Stimulated activated naive CD4-positive, alpha-beta T cell (primary cell): Measurements from ENCODE around the gene IL15RA.
"Not testable (repeated sequence)": the region's sequence is repeated elsewhere in the genome, so short reads cannot be mapped to it uniquely, and the experiment has no call there.

Source experiments
- DNase-seq, 6 experiments: peaks; one replicate each; lab custom pipeline; 2025; lab: John Stamatoyannopoulos, UW

The IL15RA gene

DNA sequence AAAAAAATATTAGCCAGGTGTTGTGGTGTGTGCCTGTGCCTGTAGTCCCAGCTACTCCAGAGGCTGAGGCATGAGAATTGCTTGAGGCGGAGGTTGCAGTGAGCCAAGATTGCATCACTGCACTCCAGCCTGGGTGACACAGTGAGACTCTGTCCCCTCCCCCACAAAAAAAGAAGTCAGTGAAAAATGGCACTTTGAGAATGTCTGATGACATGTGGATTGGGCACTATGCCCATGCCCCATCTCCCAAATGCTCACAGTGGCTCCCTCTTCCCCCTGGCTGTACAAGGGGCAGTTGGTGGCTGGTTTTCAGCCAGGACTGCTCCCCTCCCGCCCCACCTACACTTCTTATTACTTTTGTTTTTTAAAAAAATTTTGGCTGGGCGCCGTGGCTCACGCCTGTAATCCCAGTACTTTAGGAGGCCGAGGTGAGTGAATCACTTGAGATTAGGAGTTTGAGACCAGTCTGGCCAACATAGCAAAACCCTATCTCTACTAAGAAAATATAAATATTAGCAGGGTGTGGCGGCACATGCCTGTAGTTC lies 26.1 kb downstream of the IL15RA start:
- DNase-seq: no peak

DNA sequence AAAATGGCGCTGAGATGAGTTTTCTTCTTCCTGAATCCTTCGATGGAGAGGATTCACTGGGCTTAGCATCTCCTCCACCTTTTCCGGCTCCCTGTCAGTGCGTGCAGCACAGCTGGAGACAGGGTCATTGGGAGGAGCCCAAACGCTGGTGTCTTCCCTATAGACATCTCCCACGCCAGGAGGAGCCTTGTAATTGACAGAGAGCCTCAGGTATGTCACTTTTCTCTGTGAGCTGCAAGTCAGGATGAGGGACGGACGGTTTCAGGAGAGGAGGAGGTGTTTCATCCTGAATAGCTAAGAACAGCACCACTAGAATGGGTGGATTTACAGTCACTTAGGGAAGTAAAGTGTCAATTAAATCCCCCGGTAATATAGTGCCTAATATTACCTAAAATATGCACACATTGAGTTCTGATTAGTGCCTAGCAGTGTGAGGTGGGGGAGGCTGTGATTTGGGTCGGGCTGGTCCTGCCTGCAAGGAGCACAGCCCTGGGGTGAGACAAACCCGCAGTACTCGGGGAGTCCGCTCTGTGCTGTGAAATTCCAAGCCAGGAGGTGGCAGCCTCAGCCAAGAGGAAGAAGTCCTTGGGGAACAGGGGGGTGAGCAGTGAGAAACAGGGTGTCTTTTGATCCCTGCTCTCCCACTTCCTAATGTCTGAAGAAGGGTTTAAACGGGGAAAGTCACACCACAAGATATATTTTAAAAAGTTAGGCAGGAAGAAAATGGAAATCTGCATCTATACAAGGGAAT lies 28.2 kb downstream of the IL15RA start:
- DNase-seq: peak in 1 of 6 experiments; percentile 13

DNA sequence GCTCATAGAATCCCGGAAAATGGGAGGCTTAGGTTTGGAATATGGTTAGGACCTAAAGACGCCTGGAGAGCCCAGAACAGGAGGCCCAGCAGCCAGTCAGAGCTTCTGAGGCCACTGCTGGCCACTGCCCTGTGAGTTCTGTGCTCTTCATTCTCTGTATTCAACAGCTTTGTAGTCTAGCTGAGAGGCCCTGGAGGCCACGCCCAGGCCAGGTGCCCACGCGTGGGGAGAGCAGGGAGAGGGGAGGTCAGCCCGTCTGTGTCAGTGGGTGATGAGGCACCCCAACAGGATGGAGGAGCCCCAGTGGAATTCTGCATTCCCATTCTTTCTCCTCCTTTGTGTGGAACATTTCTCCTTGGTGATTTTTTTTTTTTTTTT lies 29.1 kb downstream of the IL15RA start:
- no peak for DNase-seq

DNA sequence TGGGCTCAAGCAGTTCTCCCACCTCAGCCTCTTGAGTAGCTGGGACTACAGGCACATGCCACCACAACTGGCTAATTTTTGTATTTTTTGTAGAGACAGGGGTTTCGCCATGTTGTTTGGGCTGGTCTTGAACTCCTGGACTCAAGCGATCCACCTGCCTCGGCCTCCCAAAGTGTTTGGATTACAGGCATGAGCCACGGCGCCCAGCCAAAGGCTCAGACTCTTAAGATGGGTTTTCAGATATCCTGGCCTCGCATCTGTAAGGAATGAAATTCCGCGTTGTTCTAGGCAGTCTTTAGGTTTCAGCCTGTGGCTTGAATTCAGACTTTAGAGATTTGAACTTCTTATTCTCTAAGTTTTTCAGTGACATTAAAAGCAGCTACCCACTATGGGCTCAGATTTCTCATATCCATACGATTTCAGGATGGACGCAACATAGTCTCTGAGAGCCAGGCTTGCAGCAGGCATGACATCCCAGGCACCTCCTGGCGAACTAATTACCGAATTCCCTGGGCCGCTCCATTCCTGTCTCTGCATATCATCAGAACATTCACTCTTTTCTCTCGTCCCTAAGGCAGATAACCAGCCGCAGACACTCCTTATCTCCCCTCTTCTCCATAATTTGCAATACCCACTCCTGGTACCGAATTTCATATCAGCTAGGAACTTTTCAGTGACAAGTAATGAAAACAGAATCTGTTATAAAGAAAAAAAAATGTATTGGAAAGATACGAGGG lies 29.7 kb downstream of the IL15RA start:
- no peak for DNase-seq

DNA sequence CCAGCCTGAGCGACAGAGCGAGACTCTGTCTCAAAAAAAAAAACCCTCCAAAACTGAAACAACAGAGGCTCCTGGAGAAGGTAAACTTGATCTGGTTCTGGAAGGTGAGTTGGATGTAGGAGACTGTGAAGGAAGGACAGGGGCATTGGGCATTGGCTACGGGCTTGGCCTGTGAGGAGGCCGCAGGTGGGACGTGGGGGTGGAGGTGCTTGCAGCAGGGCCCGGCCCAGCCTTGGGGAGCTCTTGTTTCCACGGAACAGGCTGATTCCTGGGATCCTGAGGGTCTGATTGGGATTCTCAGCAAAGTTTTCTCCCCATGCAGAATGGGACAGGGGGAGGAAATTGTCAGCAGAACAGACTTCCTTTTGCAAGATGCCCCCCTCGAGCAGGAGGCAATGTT lies 30.6 kb downstream of the IL15RA start:
- DNase-seq: no peak

DNA sequence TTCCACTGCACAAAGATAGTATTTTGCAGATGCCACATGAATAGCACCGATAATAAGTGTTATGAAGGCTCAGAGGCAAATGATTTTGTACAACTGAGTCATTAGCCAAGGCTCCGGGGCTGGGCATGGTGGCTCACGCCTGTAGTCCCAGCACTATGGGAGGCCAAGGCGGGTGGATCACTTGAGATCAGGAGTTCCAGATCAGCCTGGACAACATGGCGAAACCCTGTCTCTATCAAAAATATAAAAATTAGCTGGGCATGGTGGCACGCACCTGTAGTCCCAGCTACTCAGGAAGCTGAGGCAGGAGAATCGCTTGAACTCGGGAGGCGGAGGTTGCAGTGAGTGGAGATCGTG lies 30.9 kb downstream of the IL15RA start:
- DNase-seq: not testable (repeated sequence)

DNA sequence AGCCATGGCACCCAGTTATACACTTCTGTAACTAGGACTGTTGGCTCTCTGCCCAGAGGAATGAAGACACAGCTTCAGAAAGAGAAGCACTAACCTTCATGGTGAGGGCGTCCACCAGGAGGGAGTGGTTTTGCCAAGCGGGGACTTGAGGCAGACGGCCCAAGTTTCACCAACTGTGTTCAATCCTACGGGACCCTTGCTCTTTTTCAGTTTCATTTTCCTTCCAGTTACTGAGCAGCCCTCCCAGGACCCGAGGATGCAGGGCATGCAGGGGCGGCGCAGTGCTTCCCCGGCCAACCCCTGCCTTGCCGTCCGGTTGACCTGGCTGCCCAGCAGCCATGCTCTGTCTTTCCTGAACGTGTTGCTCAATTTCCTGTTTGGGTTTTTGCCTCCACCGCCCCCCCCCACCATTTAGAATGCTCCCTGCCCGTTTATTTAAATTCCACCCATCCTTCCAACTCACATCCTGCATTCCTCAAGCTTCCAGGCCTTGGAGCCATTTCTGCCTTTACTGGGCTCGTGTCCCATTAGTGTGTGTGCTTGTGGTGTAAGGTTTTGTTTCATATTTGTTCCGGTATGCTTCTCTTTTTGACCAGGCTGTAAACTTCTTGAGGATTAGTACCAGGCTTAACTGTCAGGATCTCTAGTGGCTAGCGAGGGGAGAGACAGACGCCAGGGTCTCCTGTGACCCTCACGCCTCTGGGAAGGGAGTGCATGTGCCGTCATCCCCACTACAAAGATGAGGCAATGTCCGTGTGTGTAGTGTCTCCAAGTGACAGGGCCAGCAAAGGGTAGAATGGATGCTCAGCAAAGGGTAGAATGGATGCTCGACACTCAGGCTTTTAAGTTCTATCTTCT lies 31.6 kb downstream of the IL15RA start:
- no peak for DNase-seq

DNA sequence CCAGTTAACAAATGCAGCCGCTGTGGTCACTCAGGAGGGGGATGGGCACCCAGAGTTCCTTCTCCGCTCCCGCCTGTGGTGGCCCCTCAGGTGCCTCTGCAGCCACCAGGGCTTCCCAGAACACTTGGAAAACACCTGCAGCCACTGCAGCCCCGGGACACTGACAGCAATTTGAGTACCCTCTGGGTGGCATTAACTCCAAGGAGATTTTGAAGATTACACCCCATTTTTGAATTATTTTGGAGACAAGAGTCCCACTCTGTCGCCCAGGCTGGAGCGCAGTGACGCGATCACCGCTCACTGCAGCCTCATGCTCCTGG lies 32.2 kb downstream of the IL15RA start:
- no peak for DNase-seq

DNA sequence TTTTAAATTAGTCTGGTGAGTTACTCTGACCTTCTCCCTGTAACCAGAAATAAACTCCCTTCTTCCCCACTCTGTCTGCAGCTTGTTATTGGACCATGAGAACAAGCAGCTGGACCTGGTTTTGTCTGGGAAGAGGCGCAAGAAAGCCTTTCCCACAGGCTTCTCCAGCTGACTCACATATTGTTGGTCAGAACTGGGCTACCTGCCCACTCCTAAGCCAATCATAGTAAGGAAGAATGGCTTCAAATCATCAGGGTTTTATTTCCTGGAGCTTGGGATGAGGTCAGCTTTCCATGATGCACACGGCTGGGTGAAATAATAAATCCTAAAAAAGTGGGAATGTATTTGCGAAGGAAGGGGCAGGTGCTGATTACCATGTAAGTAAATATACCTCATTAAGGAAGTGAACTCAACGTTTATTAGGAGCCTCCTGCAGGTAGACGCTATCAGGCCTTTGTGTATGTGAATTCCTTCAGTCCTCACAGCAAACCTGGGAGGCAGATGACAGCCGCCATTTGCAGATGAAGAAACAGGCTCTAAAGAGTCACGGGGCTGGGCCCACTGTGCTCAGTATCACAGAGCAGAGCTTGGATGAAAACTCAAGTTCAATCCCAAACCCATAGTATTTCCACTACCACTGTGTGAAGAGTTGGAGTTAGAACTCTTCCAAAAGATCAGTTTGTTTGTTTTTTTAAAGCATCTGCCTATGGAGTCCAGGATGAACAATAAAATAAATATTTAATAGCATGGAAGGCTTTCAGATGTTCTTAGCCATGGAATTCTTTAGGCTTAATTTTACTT lies 32.8 kb downstream of the IL15RA start:
- no peak for DNase-seq

DNA sequence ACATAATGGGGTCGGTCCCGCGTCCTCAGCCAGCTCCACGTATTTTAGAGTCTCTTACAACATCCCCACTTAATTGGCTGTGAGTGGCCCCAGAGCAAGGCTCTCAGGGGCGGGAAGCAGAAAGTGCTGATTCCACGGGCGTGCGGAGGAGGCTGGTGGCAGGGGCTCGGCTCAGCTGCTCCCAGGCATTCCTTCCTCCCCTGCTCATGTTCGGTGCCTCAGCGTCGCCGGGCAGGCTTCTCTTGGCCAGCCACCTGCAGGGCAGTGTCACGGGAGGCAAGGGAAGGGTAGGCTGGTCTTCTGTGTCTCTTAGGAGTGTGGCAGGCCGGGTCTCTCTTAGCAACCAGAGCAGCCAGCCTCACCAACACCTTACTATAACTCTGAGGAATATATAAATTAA lies 33.8 kb downstream of the IL15RA start:
- no peak for DNase-seq

DNA sequence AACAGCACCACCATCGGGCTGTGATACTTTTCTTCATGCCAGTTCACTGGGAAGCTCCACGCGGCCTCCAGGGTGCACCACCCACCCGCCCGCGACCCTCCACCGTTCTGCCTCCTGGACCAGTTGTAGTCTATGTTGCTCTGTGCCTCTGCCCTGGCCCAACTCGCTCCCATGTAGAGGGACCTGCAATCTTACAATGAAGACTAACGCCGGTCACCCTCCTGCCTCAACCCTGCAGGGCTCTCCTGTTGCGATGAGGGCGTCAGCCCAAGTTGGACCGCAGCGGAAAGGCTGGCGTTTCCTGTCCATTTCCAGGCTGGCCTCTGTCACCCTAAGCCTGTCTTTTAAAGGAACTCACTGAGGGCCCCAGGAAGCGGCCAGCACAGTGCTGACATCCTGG lies 34.9 kb downstream of the IL15RA start:
- DNase-seq: no peak

DNA sequence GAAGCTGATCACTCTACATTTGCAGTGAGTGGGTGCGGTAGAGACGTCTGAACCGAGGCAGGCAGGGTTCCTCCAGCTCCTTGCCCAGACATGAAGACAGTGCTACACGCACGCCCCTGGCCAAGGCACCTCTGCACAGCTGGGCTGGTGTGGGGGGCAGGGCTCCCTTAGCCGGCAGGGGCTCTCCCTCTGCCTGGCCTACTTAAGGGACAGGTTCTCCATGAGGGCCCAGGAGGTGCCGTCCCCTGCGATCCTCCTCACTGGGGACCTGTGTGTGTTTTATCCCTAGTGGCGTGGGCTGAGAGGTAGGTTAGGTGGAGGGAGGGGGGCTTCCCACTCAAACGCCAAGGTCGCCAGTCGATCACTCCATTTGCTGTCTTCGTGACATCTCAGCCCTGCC lies 35.3 kb downstream of the IL15RA start:
- no peak for DNase-seq

DNA sequence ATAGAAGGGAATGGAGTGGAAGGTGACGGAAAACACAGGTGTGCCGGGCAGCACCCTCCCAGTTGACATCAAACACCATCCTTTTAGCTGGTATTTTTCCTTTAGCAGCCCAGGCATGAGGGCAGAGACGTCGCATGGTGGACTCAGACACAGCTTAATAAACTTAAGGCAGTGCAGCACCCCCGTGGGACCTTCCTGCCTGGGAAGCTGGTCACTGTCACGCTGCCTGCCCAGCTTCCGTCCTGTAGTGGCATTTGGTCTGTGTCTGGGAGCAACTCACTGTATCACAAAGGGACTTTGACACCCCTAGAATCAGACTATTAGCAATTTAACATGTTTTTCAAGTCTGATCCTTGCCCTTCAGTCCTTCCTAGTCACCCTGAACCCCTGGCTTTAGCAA lies 35.8 kb downstream of the IL15RA start:
- DNase-seq: no peak

DNA sequence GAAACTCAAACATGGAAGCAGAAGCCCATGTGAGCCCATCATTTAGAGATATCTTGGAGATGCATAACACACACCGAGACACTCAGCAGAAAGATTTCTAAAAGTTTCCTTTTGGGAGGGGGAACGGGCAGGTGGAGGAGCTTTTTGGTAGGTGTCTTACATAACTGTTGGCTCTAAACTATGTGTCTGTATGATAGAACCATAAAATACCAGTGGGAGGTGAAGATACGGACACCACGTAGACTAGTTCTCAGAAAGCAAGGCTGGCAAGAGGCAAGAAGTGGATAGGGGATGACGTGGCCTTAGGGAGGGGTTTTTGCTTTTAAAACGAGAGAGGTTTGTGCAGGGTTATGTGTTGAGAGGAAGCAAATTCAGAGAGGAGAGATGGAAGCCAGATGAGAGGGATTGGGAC lies 36.5 kb downstream of the IL15RA start:
- DNase-seq: no peak

DNA sequence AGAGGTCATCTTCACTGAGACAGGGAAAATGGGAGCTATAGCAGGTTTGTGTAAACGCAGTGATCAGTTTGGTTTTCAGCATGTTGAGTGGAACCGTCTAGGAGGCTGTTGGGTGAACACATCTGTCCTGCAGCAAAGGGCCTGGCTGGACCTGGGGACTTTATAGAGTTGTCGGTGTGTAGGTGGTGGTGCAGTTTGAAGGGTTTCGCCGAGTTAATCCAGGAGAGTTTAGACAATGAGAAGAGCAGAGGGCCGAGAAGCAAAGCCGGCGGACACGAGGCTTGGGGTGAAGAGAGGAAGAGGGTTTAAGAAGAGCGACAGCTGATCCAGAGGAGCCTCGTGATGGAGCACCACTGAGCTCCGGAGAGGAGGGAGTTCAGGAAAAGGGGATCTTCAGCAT lies 39.1 kb downstream of the IL15RA start:
- no peak for DNase-seq

DNA sequence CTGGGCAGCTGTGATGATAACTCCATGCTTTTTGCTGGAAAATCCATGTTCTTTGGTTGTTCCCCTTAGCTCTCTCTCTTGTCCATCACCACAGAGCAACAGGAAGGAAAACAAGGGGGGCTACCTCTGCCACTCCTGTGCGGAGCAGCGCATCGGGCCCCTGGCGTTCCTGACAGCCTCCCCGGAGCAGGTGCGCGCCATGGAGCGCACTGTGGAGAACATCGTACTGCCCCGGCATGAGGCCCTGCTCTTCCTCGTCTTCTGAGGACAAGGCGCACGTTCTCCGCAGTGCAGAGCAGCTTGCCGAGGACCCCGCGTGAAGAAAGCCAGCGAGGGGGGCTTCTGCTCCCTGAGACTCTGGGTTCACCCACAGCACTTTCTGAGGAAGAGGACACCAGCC lies 40.3 kb downstream of the IL15RA start:
- no peak for DNase-seq

DNA sequence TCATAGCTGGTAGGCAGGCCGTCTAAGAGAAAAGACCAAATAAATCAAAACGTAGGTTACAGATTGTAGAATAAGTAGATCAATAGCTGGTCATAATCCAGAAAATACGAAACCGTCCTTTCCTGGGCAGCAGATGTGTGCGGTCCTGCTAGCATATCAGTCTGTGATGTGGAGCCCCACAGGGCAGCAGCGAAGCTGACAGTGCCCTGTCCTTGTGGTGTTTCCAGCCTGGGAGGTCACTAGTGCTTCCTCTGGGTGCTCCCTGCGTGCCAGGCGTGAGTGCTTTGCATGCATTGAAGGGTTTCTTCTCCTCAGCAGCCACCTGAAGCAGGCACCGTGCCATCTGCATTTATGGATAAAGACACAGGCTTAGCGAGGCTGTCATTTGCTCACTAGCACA lies 41.7 kb downstream of the IL15RA start:
- no peak for DNase-seq

DNA sequence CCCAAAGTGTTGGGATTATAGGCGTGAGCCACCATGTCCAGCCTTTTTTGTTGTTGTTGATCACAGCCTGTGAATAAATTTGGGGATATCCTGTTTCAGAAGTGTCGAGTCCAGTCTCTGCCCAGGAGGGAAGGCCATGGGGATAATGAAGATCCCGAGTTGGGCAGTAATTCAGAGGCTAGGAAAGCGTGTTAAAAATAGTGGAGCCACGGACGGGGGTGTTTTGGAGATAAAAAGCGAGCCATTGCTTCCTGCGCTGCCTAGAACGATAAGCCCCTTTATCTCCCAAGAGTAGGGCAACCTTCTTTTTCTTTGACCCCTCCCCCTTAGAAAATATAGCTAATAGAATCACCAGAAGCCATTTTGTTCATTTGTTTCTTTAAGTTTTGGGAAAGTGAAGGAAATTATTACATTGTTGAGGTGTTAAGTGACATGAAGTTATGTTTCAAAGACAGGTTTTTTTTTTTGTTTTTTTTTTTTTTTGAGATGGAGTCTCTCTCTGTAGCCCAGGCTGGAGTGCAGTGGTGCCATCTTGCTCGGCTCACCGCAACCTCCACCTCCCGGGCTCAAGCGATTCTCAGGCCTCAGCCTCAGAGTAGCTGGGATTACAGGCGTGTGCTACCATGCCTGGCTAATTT lies 43.3 kb downstream of the IL15RA start:
- no peak for DNase-seq

DNA sequence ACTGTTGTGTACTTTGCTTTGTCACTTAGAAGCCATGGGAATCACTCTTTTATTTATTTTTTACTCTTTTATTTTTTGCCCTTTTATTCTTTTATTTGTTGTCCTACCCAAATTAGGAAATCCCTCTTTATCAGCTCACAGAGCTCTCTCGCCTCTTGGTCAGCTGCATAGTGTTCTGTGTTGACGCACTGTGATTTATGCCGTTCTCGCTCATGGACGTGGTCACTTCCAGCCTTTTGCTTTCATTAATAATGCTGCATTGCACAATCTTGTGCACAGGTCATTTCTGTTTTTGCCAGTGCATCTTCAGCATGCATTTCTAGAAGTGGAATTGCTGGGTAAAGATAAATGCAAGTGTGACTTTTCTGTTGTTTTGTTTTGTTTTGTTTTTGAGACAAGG lies 45.0 kb downstream of the IL15RA start:
- DNase-seq: no peak

DNA sequence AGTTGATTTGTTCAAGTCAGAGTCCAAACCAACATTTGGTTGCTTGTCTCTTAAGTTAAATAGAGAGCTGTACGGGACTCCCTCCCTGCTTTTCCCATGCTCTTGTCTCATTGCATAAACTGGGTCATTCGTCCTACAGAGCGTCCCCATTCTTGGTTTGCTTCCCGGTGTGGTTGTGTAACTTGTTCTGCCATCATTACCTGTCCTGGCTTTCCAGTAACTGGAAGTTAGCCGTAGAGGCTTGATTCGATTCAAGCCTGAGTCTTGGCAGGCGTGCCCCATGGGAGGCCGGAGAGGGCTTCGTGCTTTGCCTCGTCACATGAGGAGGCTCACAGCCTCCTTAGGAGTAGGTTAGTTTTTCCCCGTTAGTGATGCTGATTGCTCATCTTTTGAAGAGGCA lies 47.1 kb downstream of the IL15RA start:
- DNase-seq: no peak

DNA sequence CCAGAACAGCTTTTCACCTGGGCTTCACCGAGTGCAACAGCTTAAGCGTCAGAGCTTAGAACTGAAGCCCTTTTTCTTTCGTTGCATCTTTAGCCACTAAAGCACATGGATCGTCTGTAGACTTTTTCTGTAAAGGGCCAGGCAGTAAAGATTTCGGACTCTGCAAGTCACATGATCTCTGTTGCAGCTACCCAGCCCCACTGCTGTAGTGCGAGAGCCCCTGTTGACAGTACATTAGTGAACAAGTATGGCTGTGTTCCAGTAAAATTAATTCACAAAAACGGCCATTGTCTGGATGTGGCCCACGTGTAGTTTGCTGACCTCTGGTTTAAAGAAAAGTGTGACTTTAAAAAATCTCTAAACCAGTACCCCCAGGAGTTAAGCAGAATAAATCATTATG lies 47.9 kb downstream of the IL15RA start:
- no peak for DNase-seq

DNA sequence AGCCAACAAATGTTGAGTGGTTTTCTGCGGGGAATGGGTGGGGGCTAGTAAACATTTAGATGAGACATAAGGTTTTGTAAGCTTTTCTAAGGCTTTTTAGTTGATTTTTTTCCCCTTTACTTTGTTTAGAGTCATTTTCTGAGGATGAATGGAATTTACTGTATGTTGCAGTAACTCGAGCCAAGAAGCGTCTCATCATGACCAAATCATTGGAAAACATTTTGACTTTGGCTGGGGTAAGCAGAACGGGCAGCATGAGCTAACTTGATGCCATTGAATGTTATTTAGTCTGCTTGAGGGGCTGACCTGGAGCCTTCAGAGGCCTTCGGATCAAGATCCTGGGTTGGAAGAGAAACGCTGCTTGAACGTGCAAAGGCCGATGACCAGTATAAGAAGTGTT lies 50.0 kb downstream of the IL15RA start:
- no peak for DNase-seq
